SH-SY5Y (cell line): ENCODE results near the gene MCOLN2.

Experiments
- GATA2 ChIP-seq: IDR thresholded peaks from 2 replicates; pipeline ENCODE4 v1.6.1; 2011; ENCODE audit warnings: mild to moderate bottlenecking, low read depth, low read length
- GATA3 ChIP-seq: IDR thresholded peaks from 2 replicates; pipeline ENCODE4 v1.6.1; 2011; ENCODE audit warnings: low read depth, mild to moderate bottlenecking, low read length, moderate library complexity

GRCh38 chr1:84889437-84889836, 107.5 kb downstream of the MCOLN2 start:
- TF ChIP-seq GATA2 = no peak
- no peak for TF ChIP-seq GATA3
